ENCODE results near the gene TCEAL9.
"Not testable (repeated sequence)": the region's sequence is repeated elsewhere in the genome, so short reads cannot be mapped to it uniquely, and the experiment has no call there.

Gene TCEAL9

GRCh38 chrX:103356858-103357257 is 552 bp downstream of the TCEAL9 start:
- Histone ChIP-seq H3K9ac (ENCODE audit: low read depth, low read length) (peak overlapping the region; percentile 89), H3K9me3 (ENCODE audit: control insufficient read depth, insufficient read depth, low read length) (no peaks in the 10 kb centered on the region), H3K4me1 (ENCODE audit: control insufficient read depth, insufficient read depth, low read length) (peaks cover 8% of the 10 kb centered on the region), H3K27me3 (ENCODE audit: control insufficient read depth, insufficient read depth, low read length) (no peaks in the 10 kb centered on the region), H3K4me3 (ENCODE audit: low read depth, low read length) (peak overlapping the region; percentile 81), H3K36me3 (ENCODE audit: control insufficient read depth, insufficient read depth, low read length) (no peaks in the 10 kb centered on the region)

- no peaks in the 10 kb centered on the region for H3K27me3 ChIP-seq (ENCODE audit: control insufficient read depth, insufficient read depth, low read length)
- H3K36me3 ChIP-seq (ENCODE audit: control insufficient read depth, insufficient read depth, low read length) = no peaks in the 10 kb centered on the region
- H3K4me1 ChIP-seq (ENCODE audit: control insufficient read depth, insufficient read depth, low read length) = peaks cover 12% of the 10 kb centered on the region
- peak overlapping the region; percentile 81 for H3K4me3 ChIP-seq (ENCODE audit: low read depth, low read length)
- no peaks in the 10 kb centered on the region for H3K9me3 ChIP-seq (ENCODE audit: control insufficient read depth, insufficient read depth, low read length)
- H3K9ac ChIP-seq (ENCODE audit: low read depth, low read length) = no peak overlapping the region
These were observed 1.6 kb downstream of the TCEAL9 start for GRCh38 chrX:103357871-103358270.

GRCh38 chrX:103359605-103360004 is 3.3 kb downstream of the TCEAL9 start:
- not testable (repeated sequence) for H3K4me3 ChIP-seq (ENCODE audit: low read depth, low read length); H3K27me3 ChIP-seq (ENCODE audit: control insufficient read depth, insufficient read depth, low read length); H3K36me3 ChIP-seq (ENCODE audit: control insufficient read depth, insufficient read depth, low read length); H3K9me3 ChIP-seq (ENCODE audit: control insufficient read depth, insufficient read depth, low read length); H3K9ac ChIP-seq (ENCODE audit: low read depth, low read length)
- peaks cover 14% of the 10 kb centered on the region for H3K4me1 ChIP-seq (ENCODE audit: control insufficient read depth, insufficient read depth, low read length)

- Histone ChIP-seq H3K9ac (ENCODE audit: low read depth, low read length) (no peak overlapping the region), H3K9me3 (ENCODE audit: control insufficient read depth, insufficient read depth, low read length) (no peaks in the 10 kb centered on the region)
These were observed 3.8 kb downstream of the TCEAL9 start for GRCh38 chrX:103360092-103360491.

GRCh38 chrX:103360916-103361315 is 4.6 kb downstream of the TCEAL9 start:
- no peaks in the 10 kb centered on the region for H3K36me3 ChIP-seq (ENCODE audit: control insufficient read depth, insufficient read depth, low read length)
- H3K9ac ChIP-seq (ENCODE audit: low read depth, low read length) = no peak overlapping the region
- H3K27me3 ChIP-seq (ENCODE audit: control insufficient read depth, insufficient read depth, low read length) = no peaks in the 10 kb centered on the region
- no peak overlapping the region for H3K4me3 ChIP-seq (ENCODE audit: low read depth, low read length)
- peaks cover 14% of the 10 kb centered on the region for H3K4me1 ChIP-seq (ENCODE audit: control insufficient read depth, insufficient read depth, low read length)
- no peaks in the 10 kb centered on the region for H3K9me3 ChIP-seq (ENCODE audit: control insufficient read depth, insufficient read depth, low read length)

More at GRCh38 chrX:103360092-103360491, 3.8 kb downstream of the TCEAL9 start:
- no peaks in the 10 kb centered on the region for H3K27me3 ChIP-seq (ENCODE audit: control insufficient read depth, insufficient read depth, low read length)
- H3K36me3 ChIP-seq (ENCODE audit: control insufficient read depth, insufficient read depth, low read length) = no peaks in the 10 kb centered on the region
- H3K4me1 ChIP-seq (ENCODE audit: control insufficient read depth, insufficient read depth, low read length) = peaks cover 14% of the 10 kb centered on the region
- H3K4me3 ChIP-seq (ENCODE audit: low read depth, low read length) = no peak overlapping the region

- Histone ChIP-seq H3K27me3 (ENCODE audit: control insufficient read depth, insufficient read depth, low read length) (no peaks in the 10 kb centered on the region), H3K9ac (ENCODE audit: low read depth, low read length) (no peak overlapping the region), H3K9me3 (ENCODE audit: control insufficient read depth, insufficient read depth, low read length) (no peaks in the 10 kb centered on the region), H3K4me1 (ENCODE audit: control insufficient read depth, insufficient read depth, low read length) (peaks cover 14% of the 10 kb centered on the region), H3K4me3 (ENCODE audit: low read depth, low read length) (no peak overlapping the region), H3K36me3 (ENCODE audit: control insufficient read depth, insufficient read depth, low read length) (no peaks in the 10 kb centered on the region)
These were observed 5.5 kb downstream of the TCEAL9 start for GRCh38 chrX:103361798-103362197.

GRCh38 chrX:103362474-103362873 is 6.2 kb downstream of the TCEAL9 start:
- Histone ChIP-seq H3K4me1 (ENCODE audit: control insufficient read depth, insufficient read depth, low read length) (peaks cover 14% of the 10 kb centered on the region), H3K27me3 (ENCODE audit: control insufficient read depth, insufficient read depth, low read length) (no peaks in the 10 kb centered on the region), H3K4me3 (ENCODE audit: low read depth, low read length) (no peak overlapping the region), H3K9ac (ENCODE audit: low read depth, low read length) (no peak overlapping the region), H3K9me3 (ENCODE audit: control insufficient read depth, insufficient read depth, low read length) (no peaks in the 10 kb centered on the region), H3K36me3 (ENCODE audit: control insufficient read depth, insufficient read depth, low read length) (no peaks in the 10 kb centered on the region)

- H3K27me3 ChIP-seq (ENCODE audit: control insufficient read depth, insufficient read depth, low read length) = no peaks in the 10 kb centered on the region
- no peaks in the 10 kb centered on the region for H3K36me3 ChIP-seq (ENCODE audit: control insufficient read depth, insufficient read depth, low read length)
- H3K9me3 ChIP-seq (ENCODE audit: control insufficient read depth, insufficient read depth, low read length) = no peaks in the 10 kb centered on the region
- H3K9ac ChIP-seq (ENCODE audit: low read depth, low read length) = no peak overlapping the region
- H3K4me1 ChIP-seq (ENCODE audit: control insufficient read depth, insufficient read depth, low read length) = peaks cover 11% of the 10 kb centered on the region
- no peak overlapping the region for H3K4me3 ChIP-seq (ENCODE audit: low read depth, low read length)
These were observed 6.7 kb downstream of the TCEAL9 start for GRCh38 chrX:103363046-103363445.

GRCh38 chrX:103367502-103367901 is 11.2 kb downstream of the TCEAL9 start:
- no peaks in the 10 kb centered on the region for H3K36me3 ChIP-seq (ENCODE audit: control insufficient read depth, insufficient read depth, low read length)

GRCh38 chrX:103369479-103369878 is 13.2 kb downstream of the TCEAL9 start:
- no peaks in the 10 kb centered on the region for H3K36me3 ChIP-seq (ENCODE audit: control insufficient read depth, insufficient read depth, low read length)
- H3K9ac ChIP-seq (ENCODE audit: low read depth, low read length) = no peak overlapping the region
- H3K4me3 ChIP-seq (ENCODE audit: low read depth, low read length) = no peak overlapping the region
- H3K9me3 ChIP-seq (ENCODE audit: control insufficient read depth, insufficient read depth, low read length) = no peaks in the 10 kb centered on the region
- no peaks in the 10 kb centered on the region for H3K4me1 ChIP-seq (ENCODE audit: control insufficient read depth, insufficient read depth, low read length)
- H3K27me3 ChIP-seq (ENCODE audit: control insufficient read depth, insufficient read depth, low read length) = no peaks in the 10 kb centered on the region

More at GRCh38 chrX:103367502-103367901, 11.2 kb downstream of the TCEAL9 start:
- Histone ChIP-seq H3K9ac (ENCODE audit: low read depth, low read length) (no peak overlapping the region), H3K4me1 (ENCODE audit: control insufficient read depth, insufficient read depth, low read length) (peaks cover 4% of the 10 kb centered on the region), H3K9me3 (ENCODE audit: control insufficient read depth, insufficient read depth, low read length) (no peaks in the 10 kb centered on the region), H3K27me3 (ENCODE audit: control insufficient read depth, insufficient read depth, low read length) (no peaks in the 10 kb centered on the region), H3K4me3 (ENCODE audit: low read depth, low read length) (no peak overlapping the region)

GRCh38 chrX:103372886-103373285 is 16.6 kb downstream of the TCEAL9 start:
- Histone ChIP-seq H3K9ac (ENCODE audit: low read depth, low read length) (no peak overlapping the region), H3K4me1 (ENCODE audit: control insufficient read depth, insufficient read depth, low read length) (no peaks in the 10 kb centered on the region), H3K36me3 (ENCODE audit: control insufficient read depth, insufficient read depth, low read length) (no peaks in the 10 kb centered on the region), H3K27me3 (ENCODE audit: control insufficient read depth, insufficient read depth, low read length) (no peaks in the 10 kb centered on the region), H3K9me3 (ENCODE audit: control insufficient read depth, insufficient read depth, low read length) (no peaks in the 10 kb centered on the region), H3K4me3 (ENCODE audit: low read depth, low read length) (no peak overlapping the region)

- Histone ChIP-seq H3K27me3 (ENCODE audit: control insufficient read depth, insufficient read depth, low read length) (no peaks in the 10 kb centered on the region), H3K4me1 (ENCODE audit: control insufficient read depth, insufficient read depth, low read length) (no peaks in the 10 kb centered on the region), H3K36me3 (ENCODE audit: control insufficient read depth, insufficient read depth, low read length) (peaks cover 1% of the 10 kb centered on the region), H3K9me3 (ENCODE audit: control insufficient read depth, insufficient read depth, low read length) (no peaks in the 10 kb centered on the region), H3K9ac (ENCODE audit: low read depth, low read length) (no peak overlapping the region), H3K4me3 (ENCODE audit: low read depth, low read length) (no peak overlapping the region)
These were observed 17.3 kb downstream of the TCEAL9 start for GRCh38 chrX:103373581-103373980.

Measured in iPS-15b (cell line).